Endothelial cell (in vitro differentiated cells): ENCODE data around the gene DENND6A. TPM values are rescaled to one million over a fixed set of nuclear protein-coding genes. Genes with fewer than 3 reads are reported as not detected.

ENCODE experiments used
- total RNA-seq: library from RNA; stranded (reverse); fragmentation: NEBNext Ultra II Directional; extraction: Animal tissue kit (Norgen Biotek cat#: 25700); gene quantifications from one replicate; pipeline ENCODE4 v1.2.1, GENCODE V29; 2021; ENCODE audit not compliant: unreplicated experiment

DENND6A gene
- total RNA-seq, 1 donor from 2014 or later = 25.3 TPM

Other genes starting within 250 kb of the DENND6A start
- gene DNAH12, start 148.7 kb downstream of the DENND6A start, total RNA-seq = 0.85 TPM
- gene PDE12, start 136.8 kb downstream of the DENND6A start, total RNA-seq = 11.0 TPM
- gene ARF4, start 95.7 kb downstream of the DENND6A start, total RNA-seq = 161 TPM
- gene SLMAP, start 63.2 kb upstream of the DENND6A start, total RNA-seq = 45.7 TPM